Astrocyte (in vitro differentiated cells and primary cell): ENCODE measurements around the gene RNF43.

ENCODE experiments used
- EZH2 ChIP-seq: IDR thresholded peaks from 2 replicates; pipeline ENCODE4 v1.6.1; 2012; ENCODE audit warnings: mild to moderate bottlenecking, low read length, inconsistent platforms; ENCODE audit not compliant: insufficient read depth
- TF ChIP-seq, protein P1 (sequence below): IDR thresholded peaks from 2 replicates; pipeline ENCODE4 v1.5.1; 2011; ENCODE audit warnings: low read depth, mild to moderate bottlenecking, inconsistent platforms, low read length, moderate library complexity; ENCODE audit not compliant: insufficient read depth

GRCh38 chr17:58377093-58377601 is 40.2 kb downstream of the RNF43 start:
- TF ChIP-seq, protein P1, sequence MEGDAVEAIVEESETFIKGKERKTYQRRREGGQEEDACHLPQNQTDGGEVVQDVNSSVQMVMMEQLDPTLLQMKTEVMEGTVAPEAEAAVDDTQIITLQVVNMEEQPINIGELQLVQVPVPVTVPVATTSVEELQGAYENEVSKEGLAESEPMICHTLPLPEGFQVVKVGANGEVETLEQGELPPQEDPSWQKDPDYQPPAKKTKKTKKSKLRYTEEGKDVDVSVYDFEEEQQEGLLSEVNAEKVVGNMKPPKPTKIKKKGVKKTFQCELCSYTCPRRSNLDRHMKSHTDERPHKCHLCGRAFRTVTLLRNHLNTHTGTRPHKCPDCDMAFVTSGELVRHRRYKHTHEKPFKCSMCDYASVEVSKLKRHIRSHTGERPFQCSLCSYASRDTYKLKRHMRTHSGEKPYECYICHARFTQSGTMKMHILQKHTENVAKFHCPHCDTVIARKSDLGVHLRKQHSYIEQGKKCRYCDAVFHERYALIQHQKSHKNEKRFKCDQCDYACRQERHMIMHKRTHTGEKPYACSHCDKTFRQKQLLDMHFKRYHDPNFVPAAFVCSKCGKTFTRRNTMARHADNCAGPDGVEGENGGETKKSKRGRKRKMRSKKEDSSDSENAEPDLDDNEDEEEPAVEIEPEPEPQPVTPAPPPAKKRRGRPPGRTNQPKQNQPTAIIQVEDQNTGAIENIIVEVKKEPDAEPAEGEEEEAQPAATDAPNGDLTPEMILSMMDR: no peak
- TF ChIP-seq EZH2: no peak
